Measurements from ENCODE around the gene DUSP7.

Gene DUSP7

GRCh38 chr3:52026041-52026440 is 30.3 kb downstream of the DUSP7 start:
- DNase-seq (ENCODE audit: low spot score) = no peak
- H3K27ac Mint-ChIP-seq = no peak overlapping the region
- H3K9me3 Mint-ChIP-seq = no peaks in the 10 kb centered on the region
- no peaks in the 10 kb centered on the region for H3K4me1 Mint-ChIP-seq (ENCODE audit: low read depth)
- H3K27me3 Mint-ChIP-seq (ENCODE audit: low read depth) = peaks cover 4% of the 10 kb centered on the region
- no peak overlapping the region for H3K4me3 Mint-ChIP-seq
- H3K36me3 Mint-ChIP-seq (ENCODE audit: low read depth) = no peaks in the 10 kb centered on the region

DNA sequence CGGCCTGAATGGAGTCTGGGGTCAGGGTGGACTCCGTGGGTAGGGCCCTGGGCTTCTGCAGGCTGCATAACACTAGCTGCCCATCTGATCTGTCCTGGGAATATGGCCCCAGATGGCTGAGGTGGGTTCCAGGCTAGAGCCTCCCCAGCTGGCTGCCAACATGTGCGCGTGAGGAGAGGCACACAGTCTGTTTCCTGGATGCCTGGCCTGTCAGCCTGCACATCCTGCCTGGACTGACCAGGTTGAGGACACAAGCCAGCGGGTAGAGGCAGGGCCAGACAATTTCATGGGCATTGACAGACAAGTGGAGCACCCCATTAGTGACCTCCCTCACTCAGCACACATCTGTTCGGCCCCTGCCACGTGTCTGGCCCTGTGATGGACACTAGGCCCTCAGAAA is 30.9 kb downstream of the DUSP7 start:
- Mint-ChIP-seq H3K27ac (no peak overlapping the region), H3K4me3 (no peak overlapping the region), H3K9me3 (no peaks in the 10 kb centered on the region), H3K4me1 (ENCODE audit: low read depth) (no peaks in the 10 kb centered on the region), H3K36me3 (ENCODE audit: low read depth) (no peaks in the 10 kb centered on the region), H3K27me3 (ENCODE audit: low read depth) (peaks cover 4% of the 10 kb centered on the region)
- no peak for DNase-seq (ENCODE audit: low spot score)

- Mint-ChIP-seq H3K27ac (no peak overlapping the region), H3K9me3 (no peaks in the 10 kb centered on the region), H3K4me3 (no peak overlapping the region), H3K27me3 (ENCODE audit: low read depth) (peaks cover 4% of the 10 kb centered on the region), H3K4me1 (ENCODE audit: low read depth) (no peaks in the 10 kb centered on the region), H3K36me3 (ENCODE audit: low read depth) (no peaks in the 10 kb centered on the region)
- DNase-seq (ENCODE audit: low spot score) = no peak
Measured at GRCh38 chr3:52024765-52025452, 31.5 kb downstream of the DUSP7 start.

DNA sequence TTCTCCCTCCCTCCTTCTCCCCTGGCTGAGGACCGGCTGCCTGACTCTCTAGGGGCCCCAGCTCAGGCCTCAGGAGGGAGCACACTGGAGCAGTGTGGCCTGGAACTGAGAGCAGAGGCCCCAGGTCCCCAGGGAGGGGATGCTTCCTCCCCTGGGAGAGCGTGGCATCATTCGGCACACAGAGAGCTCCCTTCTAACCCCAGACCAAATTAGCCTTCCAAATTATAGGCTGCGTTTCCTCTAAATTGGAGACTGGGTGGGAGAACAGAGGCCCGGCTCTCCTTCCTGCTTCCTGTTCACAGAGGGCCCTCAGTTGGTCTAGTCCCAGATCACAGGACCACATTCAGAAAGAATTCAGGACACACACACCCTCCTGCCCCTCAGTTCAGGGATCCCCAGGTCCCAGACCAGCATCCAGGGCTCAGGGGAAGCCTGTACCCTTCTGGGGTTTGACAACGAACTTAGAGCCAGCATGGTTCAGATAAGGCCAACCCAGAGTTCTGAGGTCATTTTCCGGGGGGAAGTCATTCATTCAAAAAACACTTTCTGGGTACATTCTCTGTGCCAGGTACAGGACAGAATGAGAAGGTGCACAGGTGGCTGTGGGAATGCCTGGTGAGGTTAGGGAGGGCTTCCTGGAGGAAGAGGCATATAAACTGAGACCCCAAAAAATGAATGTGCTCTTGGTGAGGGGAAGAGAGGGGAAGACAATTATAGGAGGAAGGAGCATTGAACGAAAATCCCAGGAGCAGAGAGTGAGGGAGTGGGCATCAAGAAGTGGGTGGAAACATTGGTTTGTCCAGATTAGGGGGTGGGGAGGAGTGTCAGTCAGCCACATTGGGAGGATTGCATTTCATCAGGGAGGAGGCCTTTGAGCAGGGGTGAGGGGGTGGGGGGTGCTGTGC is 32.3 kb downstream of the DUSP7 start:
- Mint-ChIP-seq H3K27ac (no peak overlapping the region), H3K9me3 (no peaks in the 10 kb centered on the region), H3K27me3 (ENCODE audit: low read depth) (peaks cover 4% of the 10 kb centered on the region), H3K4me3 (no peak overlapping the region), H3K4me1 (ENCODE audit: low read depth) (no peaks in the 10 kb centered on the region), H3K36me3 (ENCODE audit: low read depth) (no peaks in the 10 kb centered on the region)
- no peak for DNase-seq (ENCODE audit: low spot score)

DNA sequence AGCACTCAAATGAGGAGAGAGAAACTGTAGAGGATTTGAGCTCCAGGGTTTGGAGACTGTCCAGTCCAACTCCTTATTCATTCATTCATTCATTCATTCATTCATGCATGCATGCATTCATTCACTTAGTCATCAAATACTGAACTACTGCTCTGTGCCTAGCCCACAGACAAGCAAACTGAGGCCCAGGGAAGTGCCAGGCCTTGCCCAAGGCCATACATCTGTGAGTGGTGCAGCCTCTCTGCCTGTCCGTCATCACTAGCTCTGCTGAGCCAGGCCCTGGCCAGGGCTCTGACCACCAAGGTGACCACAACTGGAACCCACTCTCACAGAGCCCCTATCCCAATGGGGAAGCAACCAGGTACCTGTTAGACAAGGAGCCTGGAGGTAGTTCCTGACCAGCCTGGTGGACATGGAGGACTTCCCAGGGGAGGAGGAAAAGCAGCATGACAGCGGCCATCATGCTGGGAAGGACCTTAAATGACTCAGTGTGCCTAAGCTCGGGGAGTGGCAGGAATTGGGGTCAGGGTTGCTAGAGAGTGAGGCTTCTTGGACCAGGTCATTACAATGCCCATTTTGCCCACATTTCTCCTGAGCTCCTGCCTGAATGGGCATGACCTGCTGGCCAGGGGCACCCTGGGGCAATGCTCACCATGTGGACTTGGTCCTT is 33.1 kb downstream of the DUSP7 start:
- no peaks in the 10 kb centered on the region for H3K9me3 Mint-ChIP-seq
- no peak for DNase-seq (ENCODE audit: low spot score)
- no peak overlapping the region for H3K27ac Mint-ChIP-seq
- peaks cover 4% of the 10 kb centered on the region for H3K27me3 Mint-ChIP-seq (ENCODE audit: low read depth)
- H3K36me3 Mint-ChIP-seq (ENCODE audit: low read depth) = no peaks in the 10 kb centered on the region
- H3K4me3 Mint-ChIP-seq = no peak overlapping the region
- H3K4me1 Mint-ChIP-seq (ENCODE audit: low read depth) = no peaks in the 10 kb centered on the region

DNA sequence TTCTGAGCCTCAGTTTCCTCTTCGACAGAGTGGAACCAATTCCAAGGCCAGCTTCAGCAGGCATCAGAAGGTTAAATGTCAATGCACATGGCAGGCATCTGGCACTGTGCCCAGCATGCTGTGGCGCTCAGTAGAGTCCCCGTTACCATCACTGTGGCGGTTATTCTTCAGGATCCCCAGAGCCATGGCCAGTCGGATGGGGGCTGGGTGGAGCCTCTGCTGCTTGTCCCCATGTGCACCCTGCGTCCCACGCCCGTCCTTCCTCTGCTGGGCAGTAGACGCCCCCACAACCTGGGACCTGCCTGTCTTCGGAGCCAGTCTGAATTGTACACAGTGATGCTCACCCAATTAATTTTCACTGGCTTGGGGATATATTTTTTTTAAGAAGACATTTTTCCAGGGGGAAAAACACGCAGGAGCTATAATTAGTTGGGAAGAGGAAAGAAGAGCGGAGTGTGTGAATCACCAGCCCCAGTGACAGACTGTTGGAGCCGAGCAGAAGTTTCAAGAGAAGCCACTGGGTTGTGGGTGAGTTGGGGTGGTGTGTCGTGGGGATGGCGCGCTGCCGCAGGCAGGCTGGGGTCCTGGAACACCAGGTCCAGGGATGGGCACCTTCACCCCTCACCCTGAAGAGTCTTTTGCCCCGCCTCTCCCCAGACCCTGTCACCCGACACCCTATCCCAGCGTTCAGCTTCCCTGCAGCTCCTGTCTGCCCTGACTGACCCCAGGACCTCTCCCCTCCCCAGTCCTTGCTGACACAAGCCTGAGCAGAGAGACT is 33.9 kb downstream of the DUSP7 start:
- no peak overlapping the region for H3K4me3 Mint-ChIP-seq

GRCh38 chr3:52021489-52022268 is 34.7 kb downstream of the DUSP7 start:
- Mint-ChIP-seq H3K27ac (no peak overlapping the region), H3K36me3 (ENCODE audit: low read depth) (no peaks in the 10 kb centered on the region), H3K4me3 (no peak overlapping the region), H3K27me3 (ENCODE audit: low read depth) (peaks cover 4% of the 10 kb centered on the region), H3K9me3 (no peaks in the 10 kb centered on the region), H3K4me1 (ENCODE audit: low read depth) (no peaks in the 10 kb centered on the region)
- DNase-seq (ENCODE audit: low spot score) = no peak

More for the DNA sequence above, 33.9 kb downstream of the DUSP7 start:
- Mint-ChIP-seq H3K9me3 (no peaks in the 10 kb centered on the region), H3K4me1 (ENCODE audit: low read depth) (no peaks in the 10 kb centered on the region), H3K27me3 (ENCODE audit: low read depth) (peaks cover 4% of the 10 kb centered on the region), H3K27ac (no peak overlapping the region), H3K36me3 (ENCODE audit: low read depth) (no peaks in the 10 kb centered on the region)
- DNase-seq (ENCODE audit: low spot score) = no peak

DNA sequence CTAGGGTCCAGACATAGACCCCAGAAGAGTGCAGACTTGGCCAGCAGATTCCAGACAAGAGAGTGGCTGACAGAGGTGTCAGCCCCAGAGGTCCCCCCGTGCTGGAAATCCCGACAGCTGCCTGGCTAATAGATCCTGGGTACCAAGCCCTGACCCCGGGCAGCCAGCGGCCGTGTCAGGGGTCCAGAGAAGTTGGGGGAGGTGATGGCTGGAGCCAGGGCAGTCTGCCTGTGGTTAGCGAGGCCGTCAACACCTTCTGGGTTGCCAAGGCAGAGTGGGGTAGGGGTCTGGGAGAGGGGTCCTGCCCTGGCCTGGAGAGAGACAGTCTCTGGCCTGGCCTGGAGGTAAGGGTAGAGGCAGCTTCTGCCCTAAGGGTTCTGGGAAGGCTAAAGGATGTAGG is 35.6 kb downstream of the DUSP7 start:
- H3K9me3 Mint-ChIP-seq = no peaks in the 10 kb centered on the region
- no peak overlapping the region for H3K27ac Mint-ChIP-seq
- no peaks in the 10 kb centered on the region for H3K27me3 Mint-ChIP-seq (ENCODE audit: low read depth)
- no peak for DNase-seq (ENCODE audit: low spot score)
- no peak overlapping the region for H3K4me3 Mint-ChIP-seq
- H3K4me1 Mint-ChIP-seq (ENCODE audit: low read depth) = no peaks in the 10 kb centered on the region
- no peaks in the 10 kb centered on the region for H3K36me3 Mint-ChIP-seq (ENCODE audit: low read depth)

DNA sequence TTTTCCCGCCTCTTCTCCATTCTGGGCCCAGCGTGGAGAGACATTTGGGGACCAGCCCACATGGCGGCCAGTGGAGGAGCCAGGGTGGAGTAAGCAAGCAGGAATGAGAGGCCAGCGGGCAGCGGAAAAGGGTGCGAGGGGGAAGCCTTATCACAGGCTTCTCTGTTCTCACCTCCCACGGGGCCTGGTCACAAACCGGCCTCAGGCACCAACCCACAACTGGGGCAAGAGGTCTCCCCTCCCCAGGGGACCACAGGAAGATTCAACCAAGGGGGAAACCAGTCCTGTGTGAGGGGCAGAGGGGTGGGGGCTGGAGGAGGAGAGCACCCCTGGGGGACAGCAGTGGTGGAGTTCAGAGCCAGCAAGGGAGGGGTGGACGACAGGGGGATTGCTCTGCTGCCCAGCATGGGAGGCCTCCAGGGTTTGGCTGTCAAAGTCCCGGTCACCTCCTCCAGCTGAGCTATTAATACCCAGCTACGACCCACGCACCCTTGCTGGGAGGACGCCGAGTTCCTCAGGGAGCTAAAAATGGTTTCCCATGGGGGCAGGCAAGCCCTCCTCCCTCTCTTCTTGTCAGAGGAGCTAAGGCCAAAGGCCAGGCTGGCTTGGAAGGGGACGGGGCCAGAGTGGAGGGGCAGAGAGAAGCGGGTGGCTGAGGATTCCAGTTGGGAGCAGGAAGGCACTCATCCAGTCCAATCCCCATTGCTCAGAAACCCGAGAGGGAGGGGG is 36.9 kb downstream of the DUSP7 start:
- no peaks in the 10 kb centered on the region for H3K27me3 Mint-ChIP-seq (ENCODE audit: low read depth)
- no peak for DNase-seq (ENCODE audit: low spot score)
- no peaks in the 10 kb centered on the region for H3K9me3 Mint-ChIP-seq
- H3K36me3 Mint-ChIP-seq (ENCODE audit: low read depth) = no peaks in the 10 kb centered on the region
- H3K27ac Mint-ChIP-seq = no peak overlapping the region
- H3K4me3 Mint-ChIP-seq = no peak overlapping the region
- H3K4me1 Mint-ChIP-seq (ENCODE audit: low read depth) = no peaks in the 10 kb centered on the region

DNA sequence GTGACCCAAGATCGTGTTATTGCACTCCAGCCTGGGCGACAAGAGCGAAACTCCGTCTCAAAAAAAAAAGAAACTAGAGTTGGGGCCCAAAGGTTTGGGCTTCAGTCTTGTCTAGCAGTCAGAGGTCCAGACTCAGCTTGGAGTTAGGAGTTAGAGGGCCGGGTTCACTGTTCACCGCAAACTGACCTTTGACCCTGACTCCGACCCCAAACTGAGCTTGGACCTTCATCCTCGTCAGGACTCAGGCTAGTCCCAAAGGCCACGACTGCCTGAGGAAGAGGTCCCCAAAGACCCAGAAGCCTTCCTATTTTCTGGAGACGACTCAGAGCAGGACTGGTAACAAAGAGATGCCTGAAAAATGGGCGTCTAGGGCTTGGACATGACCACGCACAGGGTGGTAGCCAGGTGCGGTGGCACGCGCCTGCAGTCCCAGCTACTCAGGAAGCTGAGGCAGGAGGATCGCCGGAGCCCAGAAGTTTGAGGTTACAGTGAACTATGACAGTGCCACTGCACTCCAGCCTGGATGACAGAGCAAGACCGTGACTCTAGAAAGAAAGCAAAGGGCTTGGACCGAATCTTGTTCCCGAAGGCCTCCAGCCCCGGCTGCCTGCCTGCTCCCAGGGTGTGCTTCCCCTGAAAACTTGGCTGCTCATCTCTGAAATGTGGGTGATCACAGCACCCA is 37.9 kb downstream of the DUSP7 start:
- DNase-seq (ENCODE audit: low spot score) = no peak
- no peak overlapping the region for H3K27ac Mint-ChIP-seq
- no peaks in the 10 kb centered on the region for H3K36me3 Mint-ChIP-seq (ENCODE audit: low read depth)
- H3K27me3 Mint-ChIP-seq (ENCODE audit: low read depth) = no peaks in the 10 kb centered on the region
- H3K4me3 Mint-ChIP-seq = no peak overlapping the region
- H3K4me1 Mint-ChIP-seq (ENCODE audit: low read depth) = no peaks in the 10 kb centered on the region
- H3K9me3 Mint-ChIP-seq = no peaks in the 10 kb centered on the region

DNA sequence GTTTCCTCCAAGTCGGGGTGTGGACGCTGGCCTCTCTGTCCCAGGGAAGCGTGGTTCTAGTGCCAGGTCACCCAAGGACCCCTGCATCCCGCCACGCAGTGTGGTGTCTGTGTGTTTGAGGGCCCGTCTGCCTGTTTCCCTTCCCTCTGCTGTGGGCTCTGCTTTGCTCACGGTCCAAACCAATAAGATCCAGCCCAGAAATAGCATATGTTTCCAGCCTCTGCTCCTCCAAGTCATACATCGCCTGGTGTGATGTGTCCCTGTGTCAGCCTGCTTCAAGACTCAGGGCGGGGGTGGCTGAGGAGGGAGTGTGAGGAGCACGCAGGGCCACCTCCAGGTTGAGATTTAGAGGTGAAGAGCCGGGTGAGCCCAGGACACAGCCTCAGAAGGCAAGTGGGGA is 38.8 kb downstream of the DUSP7 start:
- H3K4me3 Mint-ChIP-seq = no peak overlapping the region
- H3K4me1 Mint-ChIP-seq (ENCODE audit: low read depth) = no peaks in the 10 kb centered on the region
- no peaks in the 10 kb centered on the region for H3K27me3 Mint-ChIP-seq (ENCODE audit: low read depth)
- no peak overlapping the region for H3K27ac Mint-ChIP-seq
- no peaks in the 10 kb centered on the region for H3K36me3 Mint-ChIP-seq (ENCODE audit: low read depth)
- DNase-seq (ENCODE audit: low spot score) = no peak
- H3K9me3 Mint-ChIP-seq = no peaks in the 10 kb centered on the region

DNA sequence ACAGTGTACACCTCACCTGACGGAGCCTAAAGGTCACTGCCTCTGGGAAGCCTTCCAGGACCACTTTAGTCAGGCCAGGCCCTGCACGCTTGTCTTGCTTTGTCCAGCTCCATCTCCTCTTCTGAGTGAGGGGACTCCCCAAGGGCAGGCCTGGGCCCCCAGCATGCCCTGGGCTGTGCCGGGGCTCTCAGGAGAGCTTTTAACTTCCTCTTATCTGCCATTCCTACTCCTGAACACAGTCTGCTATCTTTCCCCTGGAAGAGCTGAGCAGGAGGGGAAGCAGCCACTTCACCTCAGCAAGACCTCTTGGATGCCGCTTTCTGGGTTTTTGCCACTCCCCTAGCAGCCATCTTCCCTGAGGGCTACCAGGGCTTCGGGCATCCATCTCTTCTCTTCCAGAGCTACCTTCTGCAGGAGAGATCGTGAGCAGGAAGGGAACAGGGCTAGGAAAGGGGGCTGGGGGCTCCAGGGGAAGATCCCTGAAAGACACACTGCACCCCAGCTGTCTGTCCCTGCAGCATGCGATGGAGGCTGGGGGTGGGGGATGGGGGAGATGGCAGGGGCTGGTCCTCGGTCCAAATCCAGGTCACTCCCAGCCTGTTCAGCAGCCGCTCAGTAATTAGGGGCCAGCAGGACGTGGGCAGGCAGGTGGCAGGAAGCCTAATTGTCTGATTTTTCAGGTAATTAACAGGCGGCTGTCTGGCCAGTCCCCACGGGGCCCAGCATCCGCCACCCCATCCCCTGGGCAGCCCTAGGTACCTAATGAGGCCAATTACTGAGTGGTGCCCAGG is 40.7 kb downstream of the DUSP7 start:
- Mint-ChIP-seq H3K27me3 (ENCODE audit: low read depth) (peaks cover 3% of the 10 kb centered on the region), H3K27ac (no peak overlapping the region), H3K4me3 (no peak overlapping the region), H3K9me3 (no peaks in the 10 kb centered on the region), H3K36me3 (ENCODE audit: low read depth) (no peaks in the 10 kb centered on the region), H3K4me1 (ENCODE audit: low read depth) (no peaks in the 10 kb centered on the region)
- no peak for DNase-seq (ENCODE audit: low spot score)
